Type B pancreatic cell (in vitro differentiated cells): ENCODE data around the gene DOCK1. TPM values are rescaled to one million over a fixed set of nuclear protein-coding genes. Genes with fewer than 3 reads are reported as not detected.

Source experiments
- DNase-seq: peaks from one replicate; pipeline ENCODE4 v3.0.0; 2021; ENCODE audit warnings: mixed read lengths; ENCODE audit not compliant: unreplicated experiment; ENCODE audit errors: extremely low spot score
- H3K27ac Mint-ChIP-seq: 2 replicates; pipeline ENCODE4 v1.8.0; 2021; ENCODE audit warnings: mild to moderate bottlenecking, mixed read lengths
- H3K27me3 Mint-ChIP-seq: 2 replicates; pipeline ENCODE4 v1.8.0; 2021; ENCODE audit warnings: mixed read lengths
- H3K36me3 Mint-ChIP-seq: 2 replicates; pipeline ENCODE4 v1.8.0; 2021; ENCODE audit warnings: mixed read lengths
- H3K4me1 Mint-ChIP-seq: one replicate; pipeline ENCODE4 v1.8.0; 2021; ENCODE audit warnings: mixed read lengths; ENCODE audit not compliant: unreplicated experiment
- H3K4me3 Mint-ChIP-seq: 2 replicates; pipeline ENCODE4 v1.8.0; 2021; ENCODE audit warnings: mild to moderate bottlenecking, mixed read lengths
- H3K9me3 Mint-ChIP-seq: 2 replicates; pipeline ENCODE4 v1.8.0; 2021; ENCODE audit warnings: mixed read lengths
- total RNA-seq: library from RNA; stranded (reverse); gene quantifications from 2 replicates; pipeline ENCODE4 v1.2.1, GENCODE V29; 2021; ENCODE audit warnings: low replicate concordance
- TF ChIP-seq, protein P1 (sequence below): fragments of 200-600 bp; sonication (generic); conservative IDR thresholded peaks from 2 replicates; pipeline ENCODE4 v1.5.0; 2021; ENCODE audit warnings: antibody characterized with exemption, mild to moderate bottlenecking

DOCK1 gene
- total RNA-seq, 1 donor from 2014 or later, result 67.4 TPM

GRCh38 chr10:127464561-127464960, 559.3 kb downstream of the DOCK1 start:
- H3K27me3 Mint-ChIP-seq, result peaks cover 30% of the 10 kb centered on the region
- H3K27ac Mint-ChIP-seq, result no peak overlapping the region
- H3K4me1 Mint-ChIP-seq, result no peaks in the 10 kb centered on the region
- no peaks in the 10 kb centered on the region for H3K9me3 Mint-ChIP-seq
- H3K36me3 Mint-ChIP-seq, result no peaks in the 10 kb centered on the region
- TF ChIP-seq, protein P1, sequence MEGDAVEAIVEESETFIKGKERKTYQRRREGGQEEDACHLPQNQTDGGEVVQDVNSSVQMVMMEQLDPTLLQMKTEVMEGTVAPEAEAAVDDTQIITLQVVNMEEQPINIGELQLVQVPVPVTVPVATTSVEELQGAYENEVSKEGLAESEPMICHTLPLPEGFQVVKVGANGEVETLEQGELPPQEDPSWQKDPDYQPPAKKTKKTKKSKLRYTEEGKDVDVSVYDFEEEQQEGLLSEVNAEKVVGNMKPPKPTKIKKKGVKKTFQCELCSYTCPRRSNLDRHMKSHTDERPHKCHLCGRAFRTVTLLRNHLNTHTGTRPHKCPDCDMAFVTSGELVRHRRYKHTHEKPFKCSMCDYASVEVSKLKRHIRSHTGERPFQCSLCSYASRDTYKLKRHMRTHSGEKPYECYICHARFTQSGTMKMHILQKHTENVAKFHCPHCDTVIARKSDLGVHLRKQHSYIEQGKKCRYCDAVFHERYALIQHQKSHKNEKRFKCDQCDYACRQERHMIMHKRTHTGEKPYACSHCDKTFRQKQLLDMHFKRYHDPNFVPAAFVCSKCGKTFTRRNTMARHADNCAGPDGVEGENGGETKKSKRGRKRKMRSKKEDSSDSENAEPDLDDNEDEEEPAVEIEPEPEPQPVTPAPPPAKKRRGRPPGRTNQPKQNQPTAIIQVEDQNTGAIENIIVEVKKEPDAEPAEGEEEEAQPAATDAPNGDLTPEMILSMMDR, result no peak
- H3K4me3 Mint-ChIP-seq, result no peak overlapping the region
- no peak for DNase-seq

DNA sequence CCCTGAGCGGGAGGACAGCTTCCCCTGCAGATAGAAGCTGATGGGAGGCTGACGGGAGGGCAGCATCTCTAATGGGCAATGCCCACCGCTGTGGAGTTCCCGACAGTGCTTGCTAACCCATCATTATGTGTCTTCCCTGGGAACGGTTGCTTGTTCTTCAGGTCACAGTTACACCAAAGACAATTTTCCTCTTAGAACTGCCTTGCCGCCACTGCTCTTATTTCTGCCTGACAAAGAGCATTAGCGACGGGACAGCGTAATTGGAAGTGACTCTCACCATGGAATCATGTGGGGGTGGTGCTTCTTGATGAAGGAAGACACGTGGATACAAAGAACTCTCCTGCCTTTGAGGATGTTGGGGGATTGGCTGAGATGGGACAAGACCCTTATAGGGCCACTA, 562.6 kb downstream of the DOCK1 start:
- Mint-ChIP-seq H3K27me3 (peaks cover 51% of the 10 kb centered on the region), H3K4me1 (no peaks in the 10 kb centered on the region), H3K36me3 (no peaks in the 10 kb centered on the region), H3K27ac (no peak overlapping the region), H3K9me3 (no peaks in the 10 kb centered on the region), H3K4me3 (no peak overlapping the region)
- DNase-seq, result no peak
- TF ChIP-seq, protein P1, result no peak

- no peaks in the 10 kb centered on the region for H3K36me3 Mint-ChIP-seq
- no peak for DNase-seq
- no peak overlapping the region for H3K4me3 Mint-ChIP-seq
- TF ChIP-seq, protein P1, result no peak
- H3K9me3 Mint-ChIP-seq, result no peaks in the 10 kb centered on the region
- peaks cover 52% of the 10 kb centered on the region for H3K27me3 Mint-ChIP-seq
- no peaks in the 10 kb centered on the region for H3K4me1 Mint-ChIP-seq
- H3K27ac Mint-ChIP-seq, result no peak overlapping the region
Observed at GRCh38 chr10:127468632-127469031, 563.4 kb downstream of the DOCK1 start.

DNA sequence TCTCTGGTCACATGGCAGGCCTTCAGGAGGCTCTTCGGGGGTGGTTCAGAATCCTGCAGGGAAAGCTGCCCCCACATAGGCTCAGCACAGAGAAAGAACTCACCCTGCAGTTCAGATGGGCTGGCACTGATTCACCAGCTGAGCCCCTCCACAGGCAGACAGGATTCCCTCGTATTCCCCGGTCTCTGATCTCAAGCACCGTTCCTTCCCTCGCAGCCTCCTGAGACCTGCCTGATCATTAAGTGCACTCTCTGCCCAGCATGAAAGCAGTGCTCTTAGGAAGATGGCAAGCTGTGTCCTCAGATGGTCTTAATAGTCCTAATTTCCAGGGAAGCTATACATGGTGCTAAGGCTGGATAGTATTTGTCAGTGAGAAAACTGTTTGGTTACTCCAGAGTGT, 565.7 kb downstream of the DOCK1 start:
- H3K36me3 Mint-ChIP-seq, result no peaks in the 10 kb centered on the region
- DNase-seq, result no peak
- H3K27me3 Mint-ChIP-seq, result peaks cover 58% of the 10 kb centered on the region
- no peak overlapping the region for H3K4me3 Mint-ChIP-seq
- no peaks in the 10 kb centered on the region for H3K9me3 Mint-ChIP-seq
- TF ChIP-seq, protein P1, result no peak
- no peak overlapping the region for H3K27ac Mint-ChIP-seq
- no peaks in the 10 kb centered on the region for H3K4me1 Mint-ChIP-seq

DNA sequence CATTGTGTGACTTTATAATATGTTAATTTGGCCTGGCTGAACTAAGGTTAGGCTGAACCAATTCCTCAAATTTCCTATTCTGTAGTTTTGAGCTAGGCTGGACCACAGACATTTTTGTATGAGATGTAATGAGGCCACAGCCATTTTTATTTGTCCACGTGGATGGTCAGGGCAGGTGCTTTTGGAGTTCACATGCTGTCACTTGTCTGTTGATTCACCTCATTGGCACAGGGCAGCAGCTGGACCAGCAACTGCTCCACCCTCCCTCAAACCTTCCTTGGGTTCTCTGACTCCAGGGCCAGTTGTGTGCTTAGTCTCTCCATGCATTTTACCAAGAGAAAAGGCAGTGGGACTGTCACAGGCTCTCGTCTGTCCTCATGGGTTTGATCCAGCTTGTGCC, 567.7 kb downstream of the DOCK1 start:
- no peaks in the 10 kb centered on the region for H3K36me3 Mint-ChIP-seq
- TF ChIP-seq, protein P1, result no peak
- no peak overlapping the region for H3K4me3 Mint-ChIP-seq
- H3K4me1 Mint-ChIP-seq, result no peaks in the 10 kb centered on the region
- DNase-seq, result no peak
- H3K27me3 Mint-ChIP-seq, result peaks cover 51% of the 10 kb centered on the region
- no peaks in the 10 kb centered on the region for H3K9me3 Mint-ChIP-seq
- H3K27ac Mint-ChIP-seq, result no peak overlapping the region

DNA sequence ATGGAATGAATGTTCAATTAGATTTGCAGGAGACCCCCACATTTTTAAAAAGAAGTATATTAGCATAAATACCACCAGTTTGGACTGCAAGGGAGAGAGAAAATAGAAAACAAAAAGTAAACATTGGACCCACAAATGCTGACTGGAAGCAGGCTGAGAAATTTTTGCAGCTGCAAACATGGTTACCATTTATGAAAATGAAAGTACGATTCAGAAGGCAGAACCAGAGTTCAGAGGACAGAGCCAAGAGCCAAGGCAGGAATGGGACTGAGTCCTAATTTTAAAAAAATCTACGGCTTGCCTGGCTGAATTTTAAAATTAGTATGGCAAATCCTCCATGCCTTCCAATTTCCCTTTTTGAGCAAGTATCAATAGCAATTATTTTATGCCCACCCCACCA, 569.3 kb downstream of the DOCK1 start:
- H3K4me3 Mint-ChIP-seq, result no peak overlapping the region
- no peaks in the 10 kb centered on the region for H3K4me1 Mint-ChIP-seq
- no peaks in the 10 kb centered on the region for H3K9me3 Mint-ChIP-seq
- no peak for DNase-seq
- H3K27ac Mint-ChIP-seq, result no peak overlapping the region
- TF ChIP-seq, protein P1, result no peak
- H3K36me3 Mint-ChIP-seq, result no peaks in the 10 kb centered on the region
- H3K27me3 Mint-ChIP-seq, result peaks cover 45% of the 10 kb centered on the region
